HG03432 (cell line): Measurements from ENCODE around the gene BCL11B.

ENCODE experiments used
- ATAC-seq: cut with Tn5 transposase; IDR thresholded peaks from one replicate; pipeline ENCODE4 v1.9.1; 2021; ENCODE audit warnings: mild to moderate bottlenecking, moderate library complexity; ENCODE audit not compliant: unreplicated experiment

Gene BCL11B

DNA sequence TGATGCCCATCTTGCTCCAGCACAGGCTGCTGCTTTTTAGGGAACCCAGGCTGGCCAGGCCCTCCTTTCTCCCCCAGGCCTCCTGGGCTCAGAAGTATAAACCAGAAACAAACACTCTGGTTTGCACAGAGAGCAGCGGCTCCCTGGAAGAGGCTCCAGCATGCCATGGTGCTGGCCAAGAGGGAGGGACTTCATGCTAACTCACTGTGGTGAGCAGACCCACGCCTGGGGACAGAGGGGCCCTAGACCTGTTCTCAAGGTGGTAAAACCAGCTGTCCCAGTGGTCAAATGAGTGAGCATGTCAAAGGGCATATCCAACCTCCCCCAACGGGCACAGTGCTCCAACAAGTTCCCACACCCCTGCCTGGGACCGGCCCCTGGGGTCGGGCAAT, 15.5 kb downstream of the BCL11B start:
- no peak for ATAC-seq

- ATAC-seq, result no peak
These were observed 16.1 kb downstream of the BCL11B start for GRCh38 chr14:99255621-99256482.

DNA sequence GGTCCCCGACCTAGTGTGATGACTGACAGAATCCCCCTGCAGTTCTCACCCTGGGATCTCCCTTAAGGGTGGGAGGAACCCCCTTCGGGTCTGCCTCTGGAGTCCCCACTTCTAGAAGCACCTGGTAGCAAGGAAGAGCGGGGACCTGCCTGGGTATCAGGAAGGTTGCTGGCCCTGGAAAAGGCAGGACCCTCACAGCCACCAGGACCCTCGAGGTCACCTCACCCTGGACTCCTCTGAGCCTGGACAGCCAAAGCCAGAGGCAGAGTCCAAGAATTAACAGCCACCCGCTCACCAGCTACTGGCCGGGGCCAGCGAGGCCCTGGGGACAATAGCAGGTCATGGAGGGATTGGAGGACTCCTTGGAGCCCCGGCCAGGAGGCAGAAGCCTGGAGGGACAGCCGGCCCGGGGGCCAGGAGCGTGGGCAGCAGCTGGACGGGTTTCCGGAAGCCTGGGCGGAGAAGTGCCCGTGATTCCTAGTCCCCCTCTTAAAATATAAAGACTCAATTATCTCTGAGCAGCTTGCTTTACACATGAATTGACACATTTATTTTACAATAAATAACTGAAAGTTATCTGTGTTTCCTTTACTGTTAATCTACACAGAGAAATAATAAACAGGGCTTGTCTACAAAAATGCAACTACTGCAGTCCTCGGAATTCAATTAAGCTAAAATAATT, 17.5 kb downstream of the BCL11B start:
- no peak for ATAC-seq

DNA sequence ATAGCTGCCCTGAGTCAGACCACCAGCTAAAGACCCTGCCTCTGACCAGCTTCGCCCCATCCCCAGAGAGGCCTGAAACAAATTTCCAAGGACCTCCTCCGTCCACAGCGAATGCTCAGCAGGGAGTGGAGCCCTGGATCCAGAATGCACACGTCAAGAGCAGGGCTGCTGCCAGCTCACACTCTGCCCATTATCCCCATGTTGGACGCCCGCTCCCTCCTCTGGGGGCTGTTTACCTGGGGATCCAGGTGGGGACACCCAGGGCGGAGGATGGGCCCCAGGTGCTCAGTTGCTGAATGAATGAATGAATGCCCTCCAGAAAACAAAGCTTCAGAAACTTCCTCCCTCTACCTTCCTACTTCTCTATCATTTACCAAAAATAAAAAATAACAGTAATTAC, 18.1 kb downstream of the BCL11B start:
- ATAC-seq, result no peak

DNA sequence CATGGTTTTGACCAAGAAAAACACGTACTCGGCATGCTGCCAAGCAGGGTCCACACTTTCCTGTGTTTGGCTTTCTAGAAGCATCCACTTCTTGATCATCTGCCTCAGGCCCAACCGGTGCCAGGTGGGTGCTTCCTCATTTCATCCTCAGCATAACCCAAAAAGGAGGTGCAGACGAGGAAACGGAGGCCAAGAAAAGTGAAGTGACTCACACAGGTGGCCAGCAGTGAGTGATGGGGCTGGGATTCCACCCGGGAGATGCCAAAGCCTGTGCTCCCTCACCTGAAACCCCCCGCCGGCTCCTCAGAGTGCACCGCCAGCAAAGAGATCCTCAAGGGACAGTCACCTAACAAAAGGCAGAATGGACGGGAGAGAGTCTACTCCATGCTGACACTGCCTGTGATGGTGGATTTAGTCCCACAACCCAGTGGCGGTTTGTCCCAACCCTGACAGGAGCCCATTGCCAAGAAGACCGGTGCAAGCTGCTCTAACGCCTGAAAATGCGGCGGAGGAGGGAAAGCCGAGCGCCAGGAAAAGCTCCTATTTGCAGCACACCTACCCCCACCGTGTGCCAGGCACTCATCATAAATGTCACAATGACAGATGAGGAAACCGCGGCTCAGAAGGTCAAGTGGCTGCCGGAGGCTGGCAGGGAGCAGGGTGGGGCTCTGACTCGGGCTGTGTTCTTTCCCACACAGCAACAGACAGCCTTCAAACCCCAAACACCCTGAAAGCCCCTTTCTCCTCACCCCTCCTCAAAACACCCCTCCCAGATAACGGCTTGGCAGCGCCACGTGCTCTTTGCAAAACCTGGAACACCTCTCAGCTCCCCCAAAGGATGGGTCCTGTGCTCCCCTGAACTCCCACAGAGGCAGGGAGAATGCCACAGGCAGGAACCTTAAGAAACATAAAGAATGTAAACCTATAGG, 18.8 kb downstream of the BCL11B start:
- ATAC-seq, result no peak

DNA sequence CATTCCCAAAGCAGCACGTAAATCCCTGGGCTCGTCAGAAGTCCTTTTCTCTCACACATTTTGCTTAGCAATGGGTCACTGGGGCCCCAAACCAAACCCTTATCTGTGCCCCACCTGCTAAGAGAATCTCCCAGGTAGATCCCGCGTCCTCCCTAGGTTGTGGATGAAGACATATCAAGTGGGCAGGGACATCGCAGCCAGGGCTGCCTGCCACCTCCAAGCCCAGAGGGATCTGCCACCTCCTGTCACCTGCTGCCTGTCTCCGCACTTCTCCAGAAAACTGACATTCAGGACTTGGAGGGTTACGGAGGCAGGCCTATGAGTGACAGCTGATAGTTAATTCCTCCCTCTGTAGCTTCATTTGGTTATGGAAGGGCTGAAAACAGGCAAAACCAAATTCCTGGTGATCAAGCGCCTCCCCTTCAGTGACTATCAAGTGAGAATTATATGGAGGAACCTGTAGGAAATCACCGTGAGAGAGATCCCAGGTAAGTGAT, 19.5 kb downstream of the BCL11B start:
- no peak for ATAC-seq

DNA sequence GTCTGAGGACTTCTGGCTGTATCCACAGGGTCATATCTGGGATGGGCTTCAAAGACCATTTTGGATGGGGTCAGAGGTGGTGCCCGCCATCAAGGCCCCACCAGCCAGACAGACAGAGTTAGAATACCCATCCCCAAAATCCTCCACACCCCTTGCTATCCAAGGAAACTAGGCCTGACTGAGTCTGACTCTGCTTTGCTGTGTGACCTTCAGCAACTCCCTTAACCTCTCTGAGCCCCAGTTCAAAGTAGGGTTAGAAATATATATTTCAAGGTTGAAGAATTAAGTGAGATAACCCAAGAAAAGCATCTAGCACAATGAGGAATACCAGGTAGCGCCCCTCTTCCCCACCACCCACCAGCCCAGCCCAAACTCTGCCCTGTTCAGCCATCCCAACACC, 20.3 kb downstream of the BCL11B start:
- ATAC-seq, result no peak

DNA sequence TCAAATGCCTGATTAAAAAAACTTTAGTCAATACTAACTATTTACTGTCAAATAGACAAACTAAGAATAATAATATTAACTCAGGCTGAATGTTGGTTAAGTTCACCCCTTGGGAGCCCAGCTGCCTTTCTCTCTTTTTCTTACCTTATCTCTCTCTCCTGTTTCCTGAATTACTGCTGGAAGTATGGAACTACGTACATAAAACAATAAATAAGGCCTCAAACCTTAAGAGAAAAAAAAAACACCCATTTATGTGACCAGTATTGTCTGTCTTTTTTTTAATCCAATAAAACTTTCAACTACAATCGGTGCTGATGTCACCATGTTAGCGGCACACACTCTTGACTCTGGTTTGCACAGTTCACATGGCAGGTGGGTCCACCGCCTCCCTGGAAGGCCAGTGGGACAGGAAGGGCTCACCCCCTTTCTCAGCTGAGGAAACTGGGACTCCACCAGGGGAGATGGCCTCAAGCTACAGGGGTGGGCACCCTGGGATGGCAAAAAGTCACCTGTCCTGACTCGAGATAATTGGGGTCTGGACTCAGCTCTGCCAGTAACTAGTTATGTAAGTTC, 21.3 kb downstream of the BCL11B start:
- no peak for ATAC-seq

DNA sequence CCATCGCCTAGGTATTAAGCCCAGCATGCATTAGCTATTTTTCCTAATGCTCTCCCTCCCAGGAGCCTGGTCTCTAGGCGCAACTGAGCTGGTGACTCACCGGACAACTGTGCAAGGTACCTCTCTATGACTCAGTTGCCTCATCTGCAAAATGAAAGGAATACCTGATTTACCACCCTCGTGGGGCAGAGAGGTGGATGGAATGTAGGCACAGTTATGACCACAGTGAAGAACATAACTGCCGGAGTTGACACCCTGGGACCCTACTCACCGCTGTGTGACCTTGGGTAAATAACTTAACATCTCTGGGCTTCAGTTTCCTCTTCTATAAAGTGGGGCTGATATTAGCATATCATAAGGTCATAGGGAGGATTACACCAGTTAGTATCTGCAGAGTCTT, 22.6 kb downstream of the BCL11B start:
- ATAC-seq, result no peak

DNA sequence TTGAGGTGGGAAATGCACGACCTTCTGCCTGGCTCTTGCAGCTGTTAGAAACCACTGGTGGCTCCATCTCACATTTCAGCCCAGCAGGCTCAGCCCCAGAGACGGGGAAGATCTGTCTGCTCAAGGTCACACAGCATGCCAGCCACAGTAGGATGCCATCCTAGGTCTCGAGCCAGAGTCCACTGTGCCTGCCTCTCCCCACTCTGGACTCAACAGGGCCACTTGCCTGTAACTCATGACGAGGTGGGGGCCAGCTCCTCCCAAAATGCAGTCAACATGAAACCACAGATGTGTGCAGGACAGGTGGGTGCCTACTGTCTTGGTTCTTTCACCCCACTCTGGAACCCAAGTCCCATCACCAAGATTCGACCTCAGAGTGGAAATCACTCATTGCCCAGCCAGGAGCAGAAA, 23.2 kb downstream of the BCL11B start:
- no peak for ATAC-seq

DNA sequence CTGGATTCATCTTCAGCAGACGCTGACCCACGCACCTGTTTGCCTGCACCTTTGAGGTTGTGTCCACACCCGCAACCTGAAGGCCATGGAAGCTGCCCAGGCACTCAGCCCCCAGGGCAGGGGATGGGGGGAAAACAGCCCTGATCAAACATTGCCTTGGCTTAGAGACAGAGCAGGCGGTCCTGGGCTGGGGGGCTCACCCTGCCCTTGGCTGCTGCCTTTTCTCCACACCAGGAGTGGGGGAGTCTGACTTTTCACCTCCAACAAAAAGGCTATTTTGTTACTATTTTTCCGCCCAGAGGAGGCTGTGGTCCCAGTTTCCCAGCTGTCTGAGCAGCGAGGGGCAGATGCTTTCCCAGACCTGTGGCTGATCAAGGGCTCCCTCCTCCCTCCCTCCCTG, 24.2 kb downstream of the BCL11B start:
- ATAC-seq, result no peak

- ATAC-seq, result no peak
These were observed 24.8 kb downstream of the BCL11B start for GRCh38 chr14:99247101-99247729.

- no peak for ATAC-seq
These were observed 25.4 kb downstream of the BCL11B start for GRCh38 chr14:99246536-99247097.

GRCh38 chr14:99245564-99246511, 26.2 kb downstream of the BCL11B start:
- ATAC-seq, result no peak

GRCh38 chr14:99244941-99245563, 26.9 kb downstream of the BCL11B start:
- ATAC-seq, result no peak

- no peak for ATAC-seq
These were observed 27.6 kb downstream of the BCL11B start for GRCh38 chr14:99244367-99244901.

- ATAC-seq, result no peak
These were observed 28.9 kb downstream of the BCL11B start for GRCh38 chr14:99242816-99243721.
